Endothelial cell of umbilical vein (primary cell): ENCODE results near the gene TRIM67. TPM values are rescaled to one million over a fixed set of nuclear protein-coding genes. Genes with fewer than 3 reads are reported as not detected.

Experiments used
- BruUV-seq: library from RNA; stranded (reverse); fragments of 400-500 nt; replicated peaks from 2 replicates; lab custom pipeline; 2021; lab: Mats Ljungman, UMichigan
- CTCF ChIA-PET: fragments of 300-600, 350-600 bp; sonication (Branson Sonifier 250); formaldehyde crosslinking; loops from one replicate; lab custom pipeline; 2021; ENCODE audit warnings: antibody characterized with exemption, inconsistent platforms; lab: Charles Lee
- POLR2A ChIA-PET: fragments of 300-600, 350-600 bp; sonication (Branson Sonifier 250); formaldehyde crosslinking; loops from one replicate; lab custom pipeline; 2021; ENCODE audit warnings: antibody characterized with exemption, inconsistent platforms; lab: Charles Lee
- DNase-seq: peaks from one replicate; pipeline ENCODE4 v3.0.0-alpha.2; 2011; ENCODE audit warnings: low read depth, low spot score
- FAIRE-seq: peaks from 2 replicates; lab custom pipeline; 2011; peaks lifted over from hg19 to GRCh38; lab: Jason Lieb, UNC
- H2AFZ ChIP-seq: 2 replicates; pipeline ENCODE4 v1.6.0; 2012; ENCODE audit warnings: low read depth, low read length, control low read depth, inconsistent platforms
- H3K27ac ChIP-seq: 2 replicates; pipeline ENCODE4 v1.5.1; 2011; ENCODE audit warnings: low read depth, mild to moderate bottlenecking, control low read depth, low read length, moderate library complexity; ENCODE audit not compliant: insufficient read depth
- H3K27me3 ChIP-seq, 2 experiments: 2 replicates each; pipeline versions ENCODE4 v1.6.0 to v1.6.1; 2011; ENCODE audit warnings: low read length in 2 of 2, mixed read lengths in 1 of 2; ENCODE audit not compliant: control insufficient read depth in 2 of 2, insufficient read depth in 2 of 2
- H3K36me3 ChIP-seq, 2 experiments: 2 replicates in 1 of 2; 3 replicates in 1 of 2; pipeline ENCODE4 v1.5.1; 2011; ENCODE audit warnings: low read length in 2 of 2, mild to moderate bottlenecking in 1 of 2, moderate library complexity in 1 of 2; ENCODE audit not compliant: control insufficient read depth in 2 of 2, insufficient read depth in 2 of 2; ENCODE audit errors: extremely low read depth in 1 of 2
- H3K4me1 ChIP-seq: 3 replicates; pipeline ENCODE4 v1.5.1; 2011; ENCODE audit warnings: mild to moderate bottlenecking, low read length; ENCODE audit not compliant: control insufficient read depth, insufficient read depth; ENCODE audit errors: extremely low read depth
- H3K4me2 ChIP-seq: 2 replicates; pipeline ENCODE4 v1.6.1; 2011; ENCODE audit warnings: low read length, control low read depth, mixed read lengths; ENCODE audit not compliant: insufficient read depth
- H3K4me3 ChIP-seq, 3 experiments: fragments of 200-600 bp in 1 of 3; sonication (generic), shearing (Covaris generic) in 1 of 3; replicated peaks in 1 of 3; 2 replicates each; pipeline ENCODE4 v1.5.1; 2011 to 2016; ENCODE audit warnings: control low read depth in 3 of 3, low read length in 3 of 3, mild to moderate bottlenecking in 2 of 3, inconsistent platforms in 1 of 3, low read depth in 1 of 3, moderate library complexity in 1 of 3; ENCODE audit not compliant: insufficient read depth in 1 of 3
- H3K79me2 ChIP-seq: 2 replicates; pipeline ENCODE4 v1.6.0; 2012; ENCODE audit warnings: low read length, inconsistent platforms; ENCODE audit not compliant: control insufficient read depth, insufficient read depth
- H3K9ac ChIP-seq: replicated peaks from 2 replicates; pipeline ENCODE3; 2011; ENCODE audit warnings: low read length, control low read depth; ENCODE audit not compliant: insufficient read depth; ENCODE audit errors: extremely low read depth
- H3K9me1 ChIP-seq: replicated peaks from 3 replicates; pipeline ENCODE4 v1.6.0; 2011; ENCODE audit warnings: mild to moderate bottlenecking, low read length; ENCODE audit not compliant: control insufficient read depth, insufficient read depth; ENCODE audit errors: extremely low read depth
- H3K9me3 ChIP-seq: replicated peaks from 2 replicates; pipeline ENCODE4 v1.5.1; 2012; ENCODE audit warnings: low read length, inconsistent platforms; ENCODE audit not compliant: control insufficient read depth, insufficient read depth
- H4K20me1 ChIP-seq: replicated peaks from 2 replicates; pipeline ENCODE3; 2011; ENCODE audit warnings: mild to moderate bottlenecking, low read length; ENCODE audit not compliant: control insufficient read depth, insufficient read depth; ENCODE audit errors: extremely low read depth
- EZH2 ChIP-seq: IDR thresholded peaks from 2 replicates; pipeline ENCODE4 v1.6.1; 2012; ENCODE audit warnings: borderline replicate concordance, low read depth, mild to moderate bottlenecking, moderate library complexity, low read length, inconsistent platforms; ENCODE audit not compliant: severe bottlenecking
- FOS ChIP-seq: IDR thresholded peaks from 2 replicates; pipeline ENCODE4 v1.6.1; 2011; ENCODE audit warnings: mild to moderate bottlenecking, low read length, moderate library complexity, borderline replicate concordance; ENCODE audit not compliant: insufficient read depth
- GATA2 ChIP-seq: IDR thresholded peaks from 2 replicates; pipeline ENCODE4 v1.7.0; 2011; ENCODE audit warnings: low read depth, mild to moderate bottlenecking, moderate library complexity, mixed read lengths, low read length; ENCODE audit not compliant: insufficient read length, insufficient read depth
- JUN ChIP-seq: IDR thresholded peaks from 2 replicates; pipeline ENCODE4 v1.6.1; 2011; ENCODE audit warnings: borderline replicate concordance, low read depth; ENCODE audit not compliant: insufficient read length, insufficient read depth
- MYC ChIP-seq: IDR thresholded peaks from one replicate; pipeline ENCODE4 v1.6.1; 2011; ENCODE audit warnings: mild to moderate bottlenecking, low read depth, low read length
- POLR2A ChIP-seq: IDR thresholded peaks from 2 replicates; pipeline ENCODE4 v1.6.1; 2012; ENCODE audit warnings: low read depth, mild to moderate bottlenecking, control low read depth, low read length
- POLR2AphosphoS5 ChIP-seq: IDR thresholded peaks from 2 replicates; pipeline ENCODE4 v1.6.1; 2012; ENCODE audit warnings: low read depth, mild to moderate bottlenecking, control low read depth, low read length, moderate library complexity; ENCODE audit not compliant: insufficient read depth
- dilution Hi-C: fragments of 300-500 bp; cut with MboI; formaldehyde crosslinking; loops from one replicate; pipeline ENCODE4 v1.15.0; 2019; ENCODE audit warnings: low sequenced_read_pairs; ENCODE audit not compliant: extremely low pct_ligation_motif_present
- intact Hi-C: fragments of 100-400 bp; cut with micrococcal nuclease; formaldehyde crosslinking; loops from one replicate; pipeline ENCODE4 v1.10.0; 2022
- polyA plus RNA-seq, 4 experiments: library from polyadenylated mRNA; depleted of rRNA in 3 of 4; stranded (reverse) in 3 of 4; unstranded in 1 of 4; fragments of >200 nt; gene quantifications; 2 replicates each; pipeline versions ENCODE4 v1.2.1 to v1.2.3, GENCODE V29; 2011 to 2012; ENCODE audit warnings: missing spikeins in 1 of 4
- total RNA-seq: library from RNA; stranded (reverse); gene quantifications from 2 replicates; pipeline ENCODE4 v1.2.3, GENCODE V29; 2021
- TF ChIP-seq, protein P1 (sequence below), 2 donors: IDR thresholded peaks; 1 replicate in 1 of 2; 2 replicates in 1 of 2; pipeline ENCODE4 v1.5.1; 2011; ENCODE audit warnings: low read length in 2 of 2, mild to moderate bottlenecking in 2 of 2, moderate library complexity in 2 of 2, control low read depth in 1 of 2, inconsistent platforms in 1 of 2, low read depth in 1 of 2; ENCODE audit not compliant: insufficient read depth in 1 of 2; ENCODE audit errors: extremely low read depth in 1 of 2
- TF ChIP-seq, protein P2 (sequence below): IDR thresholded peaks from 2 replicates; pipeline ENCODE4 v1.6.1; 2011; ENCODE audit not compliant: insufficient read depth, insufficient read length

The TRIM67 gene
- total and polyA plus RNA-seq, 2 donors (not counting 3 experiments of a cell fraction or from before 2014, with no cell fraction given) = not detected

DNA sequence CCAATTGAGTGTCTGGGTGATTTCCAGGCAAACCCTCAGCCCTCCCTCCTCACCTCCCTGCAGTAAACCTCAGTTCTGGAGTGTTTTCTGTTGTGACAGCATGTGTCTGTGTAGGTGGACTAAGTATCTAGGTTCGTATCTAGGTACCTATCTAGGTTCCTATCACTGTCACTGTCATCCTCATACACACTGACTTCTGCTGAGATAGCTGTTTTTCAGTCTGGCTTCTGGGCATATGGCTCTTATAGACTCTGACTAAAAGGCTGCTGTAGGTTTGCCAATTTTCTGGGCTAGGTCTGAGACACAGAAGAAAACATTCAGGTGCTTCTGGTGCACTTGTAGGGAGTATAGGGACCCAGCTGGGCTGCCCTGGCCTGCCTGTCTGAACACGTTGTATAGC lies 8.1 kb upstream of the TRIM67 start:
- H3K9me1 ChIP-seq = no peaks in the 10 kb centered on the region
- H3K9me3 ChIP-seq = no peaks in the 10 kb centered on the region
- H3K27me3 ChIP-seq = peaks cover 3 to 14% of the 10 kb centered on the region in 2 experiments
- H3K4me1 ChIP-seq = no peaks in the 10 kb centered on the region
- H3K9ac ChIP-seq = no peak overlapping the region
- dilution Hi-C loops = loop anchor here (5.0 kb wide), 1 partner anchor 34 kb away; no protein-coding TSS in a partner anchor
- CTCF ChIA-PET = no interaction called here
- DNase-seq = no peak
- intact Hi-C loops = no loop called here
- no peak overlapping the region for H3K4me3 ChIP-seq
- TF ChIP-seq POLR2A = no peak
- no peak overlapping the region for H2AFZ ChIP-seq
- H3K36me3 ChIP-seq = no peaks in the 10 kb centered on the region
- H3K27ac ChIP-seq = no peak overlapping the region
- POLR2A ChIA-PET = no interaction called here
- H4K20me1 ChIP-seq = no peaks in the 10 kb centered on the region
- no peak overlapping the region for H3K4me2 ChIP-seq
- no peak for FAIRE-seq
- H3K79me2 ChIP-seq = no peaks in the 10 kb centered on the region
- no TSS peak for BruUV-seq

DNA sequence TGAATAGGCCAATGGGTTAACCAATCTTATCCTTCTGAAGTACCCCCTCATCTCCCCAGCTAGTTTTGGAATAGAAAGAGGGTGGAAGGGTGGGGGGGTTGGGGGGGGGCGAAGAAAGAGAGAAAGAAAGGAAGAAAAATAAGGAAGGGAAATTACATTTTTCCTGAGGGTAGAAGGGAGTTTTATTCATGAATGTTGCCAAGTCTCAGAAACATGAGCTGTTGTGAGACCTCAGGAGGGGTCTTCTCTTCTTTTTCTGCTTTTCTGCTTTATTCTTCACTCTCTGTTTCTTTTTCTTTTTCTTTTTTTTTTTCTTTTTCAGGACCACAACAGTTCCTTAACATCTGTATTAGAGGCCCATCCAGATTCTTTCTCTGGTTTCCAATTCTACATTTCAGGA lies 6.0 kb upstream of the TRIM67 start:
- no peaks in the 10 kb centered on the region for H3K4me1 ChIP-seq
- H3K27me3 ChIP-seq = peaks cover 15 to 27% of the 10 kb centered on the region in 2 experiments
- no peaks in the 10 kb centered on the region for H3K9me3 ChIP-seq
- TF ChIP-seq MYC (no peak), EZH2 (no peak), POLR2AphosphoS5 (no peak), FOS (no peak), GATA2 (no peak), JUN (no peak), POLR2A (no peak)
- TF ChIP-seq, protein P1, sequence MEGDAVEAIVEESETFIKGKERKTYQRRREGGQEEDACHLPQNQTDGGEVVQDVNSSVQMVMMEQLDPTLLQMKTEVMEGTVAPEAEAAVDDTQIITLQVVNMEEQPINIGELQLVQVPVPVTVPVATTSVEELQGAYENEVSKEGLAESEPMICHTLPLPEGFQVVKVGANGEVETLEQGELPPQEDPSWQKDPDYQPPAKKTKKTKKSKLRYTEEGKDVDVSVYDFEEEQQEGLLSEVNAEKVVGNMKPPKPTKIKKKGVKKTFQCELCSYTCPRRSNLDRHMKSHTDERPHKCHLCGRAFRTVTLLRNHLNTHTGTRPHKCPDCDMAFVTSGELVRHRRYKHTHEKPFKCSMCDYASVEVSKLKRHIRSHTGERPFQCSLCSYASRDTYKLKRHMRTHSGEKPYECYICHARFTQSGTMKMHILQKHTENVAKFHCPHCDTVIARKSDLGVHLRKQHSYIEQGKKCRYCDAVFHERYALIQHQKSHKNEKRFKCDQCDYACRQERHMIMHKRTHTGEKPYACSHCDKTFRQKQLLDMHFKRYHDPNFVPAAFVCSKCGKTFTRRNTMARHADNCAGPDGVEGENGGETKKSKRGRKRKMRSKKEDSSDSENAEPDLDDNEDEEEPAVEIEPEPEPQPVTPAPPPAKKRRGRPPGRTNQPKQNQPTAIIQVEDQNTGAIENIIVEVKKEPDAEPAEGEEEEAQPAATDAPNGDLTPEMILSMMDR (IDR thresholded peaks at IDR 0.05; ENCODE audit: extremely low read depth in 1 of 2, insufficient read depth in 1 of 2, low read depth in 1 of 2, low read length in 2 of 2) = no peak
- TF ChIP-seq, protein P2, sequence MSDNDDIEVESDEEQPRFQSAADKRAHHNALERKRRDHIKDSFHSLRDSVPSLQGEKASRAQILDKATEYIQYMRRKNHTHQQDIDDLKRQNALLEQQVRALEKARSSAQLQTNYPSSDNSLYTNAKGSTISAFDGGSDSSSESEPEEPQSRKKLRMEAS = no peak
- H4K20me1 ChIP-seq = no peaks in the 10 kb centered on the region
- H3K4me2 ChIP-seq = no peak overlapping the region
- POLR2A ChIA-PET = no interaction called here
- no peaks in the 10 kb centered on the region for H3K9me1 ChIP-seq
- no peak for DNase-seq
- H3K36me3 ChIP-seq = no peaks in the 10 kb centered on the region
- intact Hi-C loops = no loop called here
- H3K9ac ChIP-seq = no peak overlapping the region
- H3K4me3 ChIP-seq = no peak overlapping the region
- no peak overlapping the region for H3K27ac ChIP-seq
- BruUV-seq = no TSS peak
- H3K79me2 ChIP-seq = no peaks in the 10 kb centered on the region
- FAIRE-seq = no peak
- no peak overlapping the region for H2AFZ ChIP-seq
- CTCF ChIA-PET = no interaction called here
- dilution Hi-C loops = no loop called here
